ENCODE results near the gene CIDEC. TPM values are rescaled to one million over a fixed set of nuclear protein-coding genes. Genes with fewer than 3 reads are reported as not detected.
A peak's percentile ranks its signal among the peaks of the same experiment; 100 is the strongest.

CIDEC gene
- total RNA-seq, 2 donors from 2014 or later: 1.2 to 2.9 TPM

DNA sequence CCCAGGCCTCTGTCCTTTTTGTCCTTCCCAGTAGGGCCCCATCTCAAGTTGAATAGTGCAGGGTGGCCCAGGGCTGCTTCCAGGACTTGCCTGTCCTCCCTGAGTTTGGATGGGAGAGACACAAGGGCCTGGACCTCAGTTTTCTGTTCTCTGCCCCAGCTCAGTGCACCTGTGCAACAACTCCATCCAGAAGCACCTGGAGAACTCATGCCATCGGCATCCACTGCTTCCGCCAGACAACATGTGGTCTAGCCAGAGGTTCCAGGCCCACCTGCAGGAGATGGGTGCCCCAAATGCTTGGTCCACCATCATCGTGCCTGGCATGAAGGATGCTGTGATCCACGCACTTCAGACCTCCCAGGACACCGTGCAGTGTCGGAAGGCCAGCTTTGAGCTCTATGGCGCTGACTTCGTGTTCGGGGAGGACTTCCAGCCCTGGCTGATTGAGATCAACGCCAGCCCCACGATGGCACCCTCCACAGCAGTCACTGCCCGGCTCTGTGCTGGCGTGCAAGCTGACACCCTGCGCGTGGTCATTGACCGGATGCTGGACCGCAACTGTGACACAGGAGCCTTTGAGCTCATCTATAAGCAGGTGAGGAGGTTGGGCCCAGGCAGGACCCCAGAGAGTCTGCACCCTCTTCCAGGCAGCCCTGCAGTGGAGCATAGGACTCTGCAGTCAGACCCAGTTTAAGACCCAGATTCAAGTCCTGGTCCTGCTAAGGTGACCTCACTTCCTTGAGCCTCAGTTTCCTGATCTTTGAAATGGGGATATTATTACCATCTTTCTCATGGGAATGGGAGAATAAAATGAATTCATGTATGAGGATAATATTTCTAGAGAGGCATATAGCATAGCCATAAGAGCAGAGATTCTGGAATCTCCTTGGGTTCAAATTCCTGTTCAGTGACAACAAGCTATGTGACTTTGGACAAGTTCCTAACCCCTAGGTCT lies 51.0 kb downstream of the CIDEC start:
- DNase-seq (ENCODE audit: low spot score): peak; percentile 72
- intact Hi-C loops (cut with DNase I): no loop called here

DNA sequence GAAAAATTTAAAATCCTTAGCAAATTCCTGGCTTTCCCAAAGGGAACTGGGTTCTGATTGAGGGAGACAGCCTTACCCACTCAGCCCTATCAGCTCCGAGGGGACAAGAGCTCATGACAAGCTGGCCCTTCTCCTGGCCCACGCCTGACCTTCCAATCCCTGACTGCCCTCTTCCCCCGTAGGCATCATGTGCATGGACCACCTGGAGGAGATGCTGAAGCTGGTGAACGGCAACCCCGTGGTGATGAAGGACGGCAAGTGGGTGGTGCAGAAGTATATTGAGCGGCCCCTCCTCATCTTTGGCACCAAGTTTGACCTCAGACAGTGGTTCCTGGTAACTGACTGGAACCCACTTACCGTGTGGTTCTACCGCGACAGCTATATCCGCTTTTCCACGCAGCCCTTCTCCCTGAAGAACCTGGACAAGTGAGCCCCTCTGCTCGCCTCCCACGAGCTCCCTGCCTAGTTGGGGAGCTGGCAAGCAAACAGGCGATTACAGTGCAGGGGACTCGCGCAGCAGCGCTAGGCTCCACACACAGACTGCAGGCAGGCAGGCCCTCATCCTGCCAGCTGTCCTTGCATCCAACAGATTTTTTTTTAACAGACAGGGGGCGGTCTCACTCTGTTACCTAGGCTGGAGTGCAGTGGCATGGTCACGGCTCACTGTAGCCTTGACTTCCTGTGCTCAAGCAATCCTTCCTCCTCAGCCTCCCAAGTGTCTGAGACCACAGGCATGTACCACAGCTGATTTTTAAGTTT lies 53.1 kb downstream of the CIDEC start:
- peak; percentile 46 for DNase-seq (ENCODE audit: low spot score)
- intact Hi-C loops (cut with DNase I): no loop called here

DNA sequence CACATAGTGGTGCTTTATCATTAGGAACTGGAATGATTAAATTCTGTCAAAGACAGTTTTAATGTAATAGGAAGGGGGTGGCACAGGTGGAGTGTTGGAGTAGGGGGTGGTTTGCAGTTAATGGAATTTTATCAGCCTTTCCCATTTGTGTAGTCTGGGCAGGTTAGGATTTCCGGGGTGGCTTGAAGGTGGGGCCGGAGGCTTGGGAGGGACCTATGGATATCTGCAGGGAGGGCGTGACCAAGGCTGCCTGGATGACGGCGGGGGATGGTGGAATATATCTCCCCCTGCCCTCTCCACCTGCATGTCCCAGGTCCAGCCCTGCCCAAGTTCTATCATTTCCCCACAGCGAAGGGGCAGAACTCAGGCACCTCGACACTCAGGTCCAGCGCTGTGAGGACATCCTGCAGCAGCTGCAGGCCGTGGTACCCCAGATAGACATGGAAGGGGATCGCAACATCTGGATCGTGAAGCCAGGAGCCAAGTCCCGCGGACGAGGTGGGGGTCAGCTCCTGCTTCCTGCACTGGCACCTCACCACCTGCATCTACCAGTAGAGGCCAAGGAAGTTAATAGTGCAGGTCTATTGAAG lies 54.5 kb downstream of the CIDEC start:
- intact Hi-C loops (cut with DNase I): no loop called here
- DNase-seq (ENCODE audit: low spot score): no peak

DNA sequence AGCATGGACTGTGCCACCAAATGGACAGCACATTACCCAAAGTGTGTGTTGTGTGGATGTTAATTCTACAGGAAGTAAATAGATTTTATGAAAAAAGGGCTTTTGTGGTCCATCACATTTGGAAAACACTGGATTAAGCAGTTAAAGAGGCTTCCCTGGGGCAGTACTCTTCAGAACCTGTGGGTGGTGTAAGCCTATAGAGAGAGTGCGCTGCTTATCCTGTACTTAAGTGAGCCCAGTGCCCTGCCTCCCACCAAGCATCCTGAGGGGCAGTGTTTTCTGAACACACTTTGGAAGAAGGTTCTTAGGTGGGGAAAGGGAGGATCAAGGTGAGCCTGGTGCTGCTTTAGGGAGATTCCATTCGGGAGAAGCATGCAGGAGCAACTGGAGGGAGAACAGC lies 59.1 kb downstream of the CIDEC start:
- intact Hi-C loops (cut with DNase I): no loop called here
- DNase-seq (ENCODE audit: low spot score): no peak

DNA sequence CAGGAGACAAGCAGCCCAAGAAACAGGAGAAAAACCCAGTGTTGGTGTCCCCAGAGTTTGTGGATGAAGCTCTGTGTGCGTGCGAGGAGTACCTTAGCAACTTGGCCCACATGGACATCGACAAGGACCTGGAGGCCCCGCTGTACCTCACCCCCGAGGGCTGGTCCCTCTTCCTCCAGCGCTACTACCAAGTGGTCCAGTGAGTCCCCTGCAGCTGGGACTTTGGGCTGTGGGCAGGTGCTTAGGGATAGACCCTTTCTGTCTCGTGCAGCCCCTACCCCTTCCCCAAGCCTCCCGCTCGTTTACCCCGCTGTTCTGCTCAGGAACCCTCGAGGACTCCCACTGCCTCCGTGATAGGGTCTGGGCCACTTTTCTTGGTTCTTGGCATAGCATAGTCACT lies 59.5 kb downstream of the CIDEC start:
- DNase-seq (ENCODE audit: low spot score): no peak
- intact Hi-C loops (cut with DNase I): no loop called here

DNA sequence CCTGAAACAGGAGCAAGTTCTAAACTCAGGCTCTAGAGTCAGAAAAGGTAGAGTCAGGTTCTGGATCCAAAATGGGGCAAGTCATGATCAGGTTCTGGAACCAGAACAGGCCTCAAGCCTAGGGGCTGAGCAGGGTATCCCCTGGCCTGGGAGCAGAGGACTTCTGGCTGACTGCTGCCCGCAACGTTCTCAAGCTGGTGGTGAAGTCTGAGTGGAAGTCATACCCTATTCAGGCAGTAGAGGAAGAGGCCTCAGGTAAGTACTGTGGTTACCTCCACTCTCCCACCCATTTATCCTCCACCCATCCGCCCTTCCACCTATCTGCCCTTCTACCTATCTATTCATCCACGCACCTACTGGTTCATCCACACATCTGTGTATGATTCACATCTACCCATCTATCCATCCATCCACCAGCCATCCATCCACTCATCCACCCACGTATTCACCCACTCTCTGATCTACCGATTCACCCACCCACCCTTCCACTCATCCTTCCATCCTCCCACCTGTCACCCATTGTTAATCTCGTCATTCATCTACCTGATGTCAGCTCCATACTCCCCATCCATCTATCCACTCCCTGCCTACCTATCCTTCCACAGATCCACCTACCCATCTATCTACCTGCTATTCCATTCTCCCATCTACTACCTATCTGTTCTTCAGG lies 61.3 kb downstream of the CIDEC start:
- intact Hi-C loops (cut with DNase I): no loop called here
- no peak for DNase-seq (ENCODE audit: low spot score)

DNA sequence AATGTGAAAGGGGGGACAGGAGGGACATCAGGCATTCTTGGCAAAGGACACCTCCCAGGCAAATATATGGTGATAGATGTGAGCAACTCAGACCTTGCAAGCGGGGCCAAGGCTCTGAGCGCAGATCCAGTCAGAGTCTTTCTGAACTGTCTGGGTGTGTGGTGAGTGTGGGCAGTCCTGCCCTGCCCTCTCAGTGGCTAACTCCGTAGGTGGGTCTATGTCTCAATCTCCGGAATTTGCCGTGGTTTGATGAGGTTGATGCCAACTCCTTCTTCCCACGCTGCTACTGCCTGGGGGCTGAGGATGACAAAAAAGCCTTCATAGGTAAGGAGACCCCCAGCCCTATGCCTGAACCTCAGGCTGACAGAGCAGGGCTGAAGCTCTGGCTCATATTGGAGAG lies 62.6 kb downstream of the CIDEC start:
- intact Hi-C loops (cut with DNase I): no loop called here
- DNase-seq (ENCODE audit: low spot score): no peak

Other genes with a start within 250 kb of the CIDEC start
- 10 to 100 TPM; 15.1 to 23.8 TPM for gene MTMR14, start 230.7 kb downstream of the CIDEC start, total RNA-seq
- gene CPNE9, start 176.4 kb downstream of the CIDEC start, total RNA-seq: not detected
- gene BRPF1, start 148.5 kb downstream of the CIDEC start, total RNA-seq: 10 to 100 TPM; 15.6 to 17.5 TPM
- 10 to 100 TPM; 15.4 to 23.4 TPM for gene OGG1, start 130.3 kb downstream of the CIDEC start, total RNA-seq
- 10 to 100 TPM; 47.8 to 50.6 TPM for gene CAMK1, start 110.3 kb downstream of the CIDEC start, total RNA-seq
- gene TADA3, start 87.8 kb downstream of the CIDEC start, total RNA-seq: 10 to 100 TPM; 44.2 to 48.8 TPM
- 100 to 1,000 TPM; 144 to 148 TPM for gene ARPC4, start 87.2 kb downstream of the CIDEC start, total RNA-seq
- 10 to 100 TPM; 24.9 to 44.4 TPM for gene TTLL3, start 70.0 kb downstream of the CIDEC start, total RNA-seq
- 10 to 100 TPM; 18.2 to 20.0 TPM for gene RPUSD3, start 36.2 kb downstream of the CIDEC start, total RNA-seq
- gene JAGN1, start 10.4 kb upstream of the CIDEC start, total RNA-seq: 10 to 100 TPM; 19.6 to 20.0 TPM
- gene IL17RE, start 22.6 kb upstream of the CIDEC start, total RNA-seq: 1 to 10 TPM; 9.6 to 10.0 TPM
- gene IL17RC, start 36.8 kb upstream of the CIDEC start, total RNA-seq: 10 to 100 TPM; 31.9 to 41.1 TPM
- 10 to 100 TPM; 22.3 to 29.5 TPM for gene CRELD1, start 53.6 kb upstream of the CIDEC start, total RNA-seq
- 1 to 10 TPM; 1.5 to 2.7 TPM for gene PRRT3, start 72.2 kb upstream of the CIDEC start, total RNA-seq
- gene EMC3, start 106.6 kb upstream of the CIDEC start, total RNA-seq: 10 to 100 TPM; 50.4 to 52.8 TPM
- gene FANCD2, start 146.2 kb upstream of the CIDEC start, total RNA-seq: 1 to 10 TPM; 3.3 to 3.4 TPM
- not detected for gene FANCD2OS, start 228.0 kb upstream of the CIDEC start, total RNA-seq
- 100 to 1,000 TPM in 1 of 2 donors, 10 to 100 TPM in 1; 98.9 to 125 TPM for gene BRK1, start 235.4 kb upstream of the CIDEC start, total RNA-seq